K562 (cell line): ENCODE data around the gene OSBPL3. TPM values are rescaled to one million over a fixed set of nuclear protein-coding genes. Genes with fewer than 3 reads are reported as not detected.
A peak's percentile ranks its signal among the peaks of the same experiment; 100 is the strongest.

ENCODE experiments used
- CREB1 ChIP-seq, 2 experiments: sonication (generic) in 1 of 2; formaldehyde crosslinking in 1 of 2; IDR thresholded peaks; 2 replicates each; pipeline versions ENCODE4 v1.6.1 to v1.8.0; 2012 to 2022; ENCODE audit warnings: inconsistent platforms in 1 of 2, mild to moderate bottlenecking in 1 of 2, missing genetic modification reagents in 1 of 2, moderate library complexity in 1 of 2
- ESRRA ChIP-seq: fragments of 450-650 bp; IDR thresholded peaks from 2 replicates; pipeline ENCODE4 v1.6.1; 2014; ENCODE audit warnings: low read depth, mild to moderate bottlenecking, moderate library complexity, borderline replicate concordance
- ETV1 ChIP-seq: fragments of 450-650 bp; conservative IDR thresholded peaks from 2 replicates; pipeline ENCODE4 v1.6.1; 2016; ENCODE audit warnings: missing genetic modification characterization, control low read depth, low read depth, missing compliant biosample characterization
- FOSL1 ChIP-seq: fragments of 200-800 bp; sonication (Bioruptor generic); conservative IDR thresholded peaks from 2 replicates; pipeline ENCODE4 v1.6.1; 2016; ENCODE audit warnings: missing genetic modification characterization, missing compliant biosample characterization
- FOXK1 ChIP-seq: sonication (generic); formaldehyde crosslinking; IDR thresholded peaks from 2 replicates; pipeline ENCODE4 v1.8.0; 2022; ENCODE audit warnings: missing genetic modification reagents, mild to moderate bottlenecking, borderline replicate concordance
- GABPB1 ChIP-seq: sonication (generic); formaldehyde crosslinking; IDR thresholded peaks from 2 replicates; pipeline ENCODE4 v1.8.0; 2022; ENCODE audit warnings: mild to moderate bottlenecking, missing genetic modification reagents
- HDAC2 ChIP-seq: fragments of 450-650 bp; IDR thresholded peaks from 2 replicates; pipeline ENCODE4 v1.6.1; 2016; ENCODE audit warnings: mild to moderate bottlenecking
- HNRNPUL1 ChIP-seq: fragments of 200-400 bp; formaldehyde crosslinking; IDR thresholded peaks from 2 replicates; pipeline ENCODE4 v1.6.1; 2017; ENCODE audit warnings: low read length
- KDM2B ChIP-seq: fragments of 250-450 bp; sonication (Bioruptor Pico); IDR thresholded peaks from 2 replicates; pipeline ENCODE4 v1.8.0; 2021; ENCODE audit warnings: mild to moderate bottlenecking, moderate library complexity
- MAFF ChIP-seq: IDR thresholded peaks from 2 replicates; pipeline ENCODE4 v1.6.1; 2012; ENCODE audit warnings: low read length, improper control_type of control experiment
- NFYB ChIP-seq: IDR thresholded peaks from 2 replicates; pipeline ENCODE4 v1.6.1; 2011; ENCODE audit warnings: mild to moderate bottlenecking, moderate library complexity; ENCODE audit not compliant: insufficient read length; ENCODE audit errors: extremely low read depth
- NKRF ChIP-seq: fragments of 450-650 bp; IDR thresholded peaks from 2 replicates; pipeline ENCODE4 v1.6.1; 2016; ENCODE audit warnings: borderline replicate concordance
- NR2F6 ChIP-seq: fragments of 450-650 bp; formaldehyde crosslinking; IDR thresholded peaks from 2 replicates; pipeline ENCODE4 v1.4.0; 2020; ENCODE audit warnings: mild to moderate bottlenecking
- RBM34 ChIP-seq: fragments of 200-400 bp; formaldehyde crosslinking; IDR thresholded peaks from 2 replicates; pipeline ENCODE4 v1.6.1; 2018; ENCODE audit warnings: low read length, borderline replicate concordance; ENCODE audit not compliant: insufficient read depth
- RCOR1 ChIP-seq, 2 experiments: IDR thresholded peaks; 2 replicates each; pipeline ENCODE4 v1.6.1; 2012; ENCODE audit warnings: low read depth in 2 of 2, low read length in 2 of 2, borderline replicate concordance in 1 of 2, improper control_type of control experiment in 1 of 2
- SIX5 ChIP-seq, 2 experiments: IDR thresholded peaks; 2 replicates each; pipeline ENCODE4 v1.6.1; 2011; ENCODE audit warnings: low read length in 2 of 2, borderline replicate concordance in 1 of 2, low read depth in 1 of 2, mild to moderate bottlenecking in 1 of 2, moderate library complexity in 1 of 2; ENCODE audit not compliant: insufficient read depth in 1 of 2
- SNIP1 ChIP-seq: fragments of 450-650 bp; IDR thresholded peaks from 2 replicates; pipeline ENCODE4 v1.7.1; 2017; ENCODE audit warnings: low read depth, mild to moderate bottlenecking
- TCF3 ChIP-seq: sonication (generic); formaldehyde crosslinking; IDR thresholded peaks from 2 replicates; pipeline ENCODE4 v1.4.0; 2020; ENCODE audit warnings: mild to moderate bottlenecking, missing genetic modification reagents
- THRAP3 ChIP-seq: fragments of 450-650 bp; IDR thresholded peaks from 2 replicates; pipeline ENCODE4 v1.6.1; 2016; ENCODE audit warnings: mild to moderate bottlenecking, inconsistent platforms, borderline replicate concordance
- XRCC5 ChIP-seq: fragments of 200-400 bp; formaldehyde crosslinking; IDR thresholded peaks from 2 replicates; pipeline ENCODE4 v1.6.1; 2017; ENCODE audit warnings: low read depth, mild to moderate bottlenecking, low read length
- ZNF77 ChIP-seq: fragments of 250-450 bp; sonication (Bioruptor Pico); IDR thresholded peaks from 2 replicates; pipeline ENCODE4 v1.5.0; 2020
- polyA plus RNA-seq, 8 experiments: library from polyadenylated mRNA; depleted of rRNA in 4 of 8; stranded (reverse) in 5 of 8; unstranded in 3 of 8; fragments of >200 nt; fragmentation: Nextera tagmentation in 2 of 8; fragmentation: Illumina TruSeq in 1 of 8; extraction: Ambion mirVana in 2 of 8; extraction: Trizol in 1 of 8; gene quantifications; 2 replicates each; pipeline versions ENCODE4 v1.2.1 to v1.2.3, GENCODE V29; 2011 to 2014; ENCODE audit warnings: inconsistent platforms in 1 of 8, missing spikeins in 1 of 8
- total RNA-seq, 7 experiments: library from RNA; depleted of rRNA in 6 of 7; stranded (reverse); fragments of >200 nt in 6 of 7; fragmentation: Illumina TruSeq in 2 of 7; extraction: Trizol in 2 of 7; gene quantifications; 2 replicates each; pipeline versions ENCODE4 v1.2.1 to v1.2.3, GENCODE V29; 2011 to 2021; ENCODE audit warnings: low replicate concordance in 1 of 7
- TF ChIP-seq, protein P1 (sequence below): fragments of 250-450 bp; sonication (Bioruptor Pico); IDR thresholded peaks from 2 replicates; pipeline ENCODE4 v1.5.0; 2022; ENCODE audit warnings: mild to moderate bottlenecking
- TF ChIP-seq, protein P2 (sequence below): sonication (generic); IDR thresholded peaks from 2 replicates; pipeline ENCODE4 v1.6.1; 2016

The OSBPL3 gene
- total and polyA plus RNA-seq, 9 of the 15 experiments (the other 6 are each of a cell fraction or from before 2014, with no cell fraction given) = 4.8 to 37.2 (median 26.5) TPM

GRCh38 chr7:24911213-24911603, 68.8 kb downstream of the OSBPL3 start (continued):
- TF ChIP-seq, protein P1, sequence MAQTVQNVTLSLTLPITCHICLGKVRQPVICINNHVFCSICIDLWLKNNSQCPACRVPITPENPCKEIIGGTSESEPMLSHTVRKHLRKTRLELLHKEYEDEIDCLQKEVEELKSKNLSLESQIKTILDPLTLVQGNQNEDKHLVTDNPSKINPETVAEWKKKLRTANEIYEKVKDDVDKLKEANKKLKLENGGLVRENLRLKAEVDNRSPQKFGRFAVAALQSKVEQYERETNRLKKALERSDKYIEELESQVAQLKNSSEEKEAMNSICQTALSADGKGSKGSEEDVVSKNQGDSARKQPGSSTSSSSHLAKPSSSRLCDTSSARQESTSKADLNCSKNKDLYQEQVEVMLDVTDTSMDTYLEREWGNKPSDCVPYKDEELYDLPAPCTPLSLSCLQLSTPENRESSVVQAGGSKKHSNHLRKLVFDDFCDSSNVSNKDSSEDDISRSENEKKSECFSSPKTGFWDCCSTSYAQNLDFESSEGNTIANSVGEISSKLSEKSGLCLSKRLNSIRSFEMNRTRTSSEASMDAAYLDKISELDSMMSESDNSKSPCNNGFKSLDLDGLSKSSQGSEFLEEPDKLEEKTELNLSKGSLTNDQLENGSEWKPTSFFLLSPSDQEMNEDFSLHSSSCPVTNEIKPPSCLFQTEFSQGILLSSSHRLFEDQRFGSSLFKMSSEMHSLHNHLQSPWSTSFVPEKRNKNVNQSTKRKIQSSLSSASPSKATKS (CRISPR knock-in tag) = no peak
- TF ChIP-seq NR2F6 (no peak), THRAP3 (no peak), CREB1 (IDR thresholded peaks at IDR 0.05) (no peak), CREB1 (CRISPR knock-in tag; IDR thresholded peaks at IDR 0.05) (no peak), ESRRA (no peak; the same call in 1 of the 2 replicates), HDAC2 (0 out of 2 replicates have a peak, but pooled peaks have one; percentile 27), GABPB1 (CRISPR knock-in tag) (no peak), ETV1 (tag) (0 out of 2 replicates have a peak, but pooled peaks have one; percentile 18), RCOR1 (IDR thresholded peaks at IDR 0.05; ENCODE audit: borderline replicate concordance in 1 of 2, low read depth in 2 of 2, low read length in 2 of 2) (peak in 1 of 2 experiments; percentile 51; a peak in 1 of 4 replicates), NFYB (no peak), XRCC5 (no peak), FOSL1 (tag) (0 out of 2 replicates have a peak, but pooled peaks have one; percentile 30), MAFF (peak; percentile 50; the same call in 1 of the 2 replicates), RBM34 (no peak), SIX5 (IDR thresholded peaks at IDR 0.05; ENCODE audit: borderline replicate concordance in 1 of 2, insufficient read depth in 1 of 2, low read depth in 1 of 2, low read length in 2 of 2) (no peak), SNIP1 (no peak), TCF3 (peak; percentile 38), NKRF (no peak), HNRNPUL1 (no peak), ZNF77 (CRISPR knock-in tag) (no peak), FOXK1 (CRISPR knock-in tag) (no peak), KDM2B (CRISPR knock-in tag) (no peak)
- TF ChIP-seq, protein P2, sequence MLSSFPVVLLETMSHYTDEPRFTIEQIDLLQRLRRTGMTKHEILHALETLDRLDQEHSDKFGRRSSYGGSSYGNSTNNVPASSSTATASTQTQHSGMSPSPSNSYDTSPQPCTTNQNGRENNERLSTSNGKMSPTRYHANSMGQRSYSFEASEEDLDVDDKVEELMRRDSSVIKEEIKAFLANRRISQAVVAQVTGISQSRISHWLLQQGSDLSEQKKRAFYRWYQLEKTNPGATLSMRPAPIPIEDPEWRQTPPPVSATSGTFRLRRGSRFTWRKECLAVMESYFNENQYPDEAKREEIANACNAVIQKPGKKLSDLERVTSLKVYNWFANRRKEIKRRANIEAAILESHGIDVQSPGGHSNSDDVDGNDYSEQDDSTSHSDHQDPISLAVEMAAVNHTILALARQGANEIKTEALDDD = peak; percentile 79; the same call in 1 of the 2 replicates
